ENCODE data around the gene AP1S3. TPM values are rescaled to one million over a fixed set of nuclear protein-coding genes. Genes with fewer than 3 reads are reported as not detected.
"Not testable (repeated sequence)": the region's sequence is repeated elsewhere in the genome, so short reads cannot be mapped to it uniquely, and the experiment has no call there.

Gene AP1S3
- total and polyA plus RNA-seq, 4 experiments from 2014 or later = 0.96 to 2.6 (median 1.2) TPM

- Mint-ChIP-seq H3K4me3 (no peak overlapping the region), H3K36me3 (no peaks in the 10 kb centered on the region), H3K9me3 (no peaks in the 10 kb centered on the region), H3K27me3 (no peaks in the 10 kb centered on the region), H3K4me1 (no peaks in the 10 kb centered on the region), H3K27ac (no peak overlapping the region)
- Histone ChIP-seq H3K27me3 (ENCODE audit: insufficient read depth, low read length) (no peaks in the 10 kb centered on the region), H3K36me3 (ENCODE audit: insufficient read depth, low read length) (no peaks in the 10 kb centered on the region), H3K27ac (ENCODE audit: low read depth, low read length) (no peak overlapping the region), H3K9me3 (ENCODE audit: control insufficient read depth in 1 of 2, low read length in 2 of 2) (no peaks in the 10 kb centered on the region), H3K4me3 (ENCODE audit: low read length in 2 of 2) (no peak overlapping the region), H3K4me1 (ENCODE audit: insufficient read depth, low read length) (no peaks in the 10 kb centered on the region)
- DNase-seq = no peak
- CTCF ChIA-PET (ENCODE audit: partially characterized antibody) = interaction anchor here (0.8 kb wide), 1 partner anchor 167 kb away, joined by 3 read pairs; no protein-coding TSS in a partner anchor
- intact Hi-C loops (cut with micrococcal nuclease) = no loop called here
- POLR2A ChIA-PET (ENCODE audit: partially characterized antibody) = no interaction called here
Measured at GRCh38 chr2:223819891-223820290, 17.5 kb downstream of the AP1S3 start.

DNA sequence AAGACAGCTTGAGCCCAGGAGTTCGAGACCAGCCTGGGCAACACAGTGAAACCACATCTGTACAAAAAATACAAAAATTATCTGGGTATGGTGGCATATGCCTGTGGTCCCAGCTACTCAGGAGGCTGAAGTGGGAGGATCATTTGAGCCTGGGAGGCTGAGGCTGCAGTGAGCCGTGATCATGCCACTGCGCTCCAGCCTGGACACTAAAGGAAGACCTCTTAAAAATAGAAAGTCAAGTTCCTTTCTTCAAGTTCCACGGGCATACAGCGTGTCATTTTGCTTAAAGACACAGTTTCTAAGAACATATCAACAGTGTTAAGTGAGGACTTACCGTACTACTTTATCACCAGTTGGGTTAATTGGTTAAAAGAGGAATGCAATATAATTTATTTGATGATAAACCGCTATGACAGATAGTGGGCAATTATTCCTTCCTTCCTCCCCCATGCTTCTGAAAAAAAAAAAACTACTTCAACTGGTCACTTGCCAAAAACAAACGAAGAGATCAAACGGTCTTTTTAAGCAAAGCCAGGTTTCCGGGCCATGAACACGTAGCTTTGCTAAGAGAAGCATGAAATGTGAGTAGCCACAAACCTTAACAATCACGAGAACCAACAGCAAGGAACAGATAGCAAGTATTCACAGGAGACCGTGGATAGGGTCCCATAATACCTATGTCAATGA lies 21.4 kb downstream of the AP1S3 start:
- no peaks in the 10 kb centered on the region for H3K4me1 ChIP-seq (ENCODE audit: insufficient read depth, low read length)
- no peak overlapping the region for H3K27ac ChIP-seq (ENCODE audit: low read depth, low read length)
- no peak for DNase-seq
- H3K36me3 ChIP-seq (ENCODE audit: insufficient read depth, low read length) = no peaks in the 10 kb centered on the region
- no peak overlapping the region for H3K4me3 ChIP-seq (ENCODE audit: low read length in 2 of 2)
- H3K27me3 ChIP-seq (ENCODE audit: insufficient read depth, low read length) = no peaks in the 10 kb centered on the region
- Mint-ChIP-seq H3K4me3 (no peak overlapping the region), H3K27me3 (no peaks in the 10 kb centered on the region), H3K27ac (no peak overlapping the region), H3K9me3 (no peaks in the 10 kb centered on the region), H3K36me3 (no peaks in the 10 kb centered on the region), H3K4me1 (no peaks in the 10 kb centered on the region)
- POLR2A ChIA-PET (ENCODE audit: partially characterized antibody) = no interaction called here
- intact Hi-C loops (cut with micrococcal nuclease) = no loop called here
- CTCF ChIA-PET (ENCODE audit: partially characterized antibody) = no interaction called here
- no peaks in the 10 kb centered on the region for H3K9me3 ChIP-seq (ENCODE audit: control insufficient read depth in 1 of 2, low read length in 2 of 2)

DNA sequence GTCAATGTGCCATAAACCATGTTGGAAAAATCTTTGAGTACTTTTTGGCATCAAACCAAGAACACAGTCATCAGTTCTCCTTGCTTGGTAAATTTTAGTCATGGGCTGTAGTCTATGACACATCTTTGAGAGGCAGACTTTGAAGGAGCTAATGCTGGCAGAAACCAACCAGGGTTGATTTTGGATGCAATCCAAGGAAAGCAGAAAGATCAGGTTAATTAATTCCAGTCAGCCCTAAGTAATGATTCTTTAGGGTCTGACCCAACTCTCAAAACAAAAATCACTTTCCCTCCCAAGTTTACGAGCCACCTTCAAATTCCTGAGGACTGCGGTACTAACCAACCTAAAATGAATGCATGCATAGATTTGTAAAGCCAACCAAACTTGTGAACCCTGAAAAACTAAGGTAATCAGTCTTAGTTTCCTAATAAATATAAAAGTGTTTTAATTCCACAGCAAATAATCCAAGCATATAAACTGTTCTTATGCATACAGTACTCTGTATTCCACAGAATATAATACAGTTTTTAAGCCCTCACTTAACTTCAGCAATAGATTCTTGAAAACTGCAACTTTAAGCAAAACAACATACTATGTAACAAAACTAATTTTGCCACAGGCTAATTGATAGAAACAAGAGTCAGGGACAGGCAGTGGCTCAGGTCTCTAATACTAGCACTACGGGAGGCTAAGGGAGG lies 22.0 kb downstream of the AP1S3 start:
- no peaks in the 10 kb centered on the region for H3K9me3 Mint-ChIP-seq
- POLR2A ChIA-PET (ENCODE audit: partially characterized antibody) = no interaction called here
- no peaks in the 10 kb centered on the region for H3K4me1 ChIP-seq (ENCODE audit: insufficient read depth, low read length)
- no peaks in the 10 kb centered on the region for H3K36me3 Mint-ChIP-seq
- H3K27me3 ChIP-seq (ENCODE audit: insufficient read depth, low read length) = no peaks in the 10 kb centered on the region
- DNase-seq = no peak
- H3K4me3 Mint-ChIP-seq = no peak overlapping the region
- no peaks in the 10 kb centered on the region for H3K4me1 Mint-ChIP-seq
- H3K36me3 ChIP-seq (ENCODE audit: insufficient read depth, low read length) = no peaks in the 10 kb centered on the region
- H3K27ac Mint-ChIP-seq = no peak overlapping the region
- CTCF ChIA-PET (ENCODE audit: partially characterized antibody) = no interaction called here
- intact Hi-C loops (cut with micrococcal nuclease) = no loop called here
- H3K27me3 Mint-ChIP-seq = no peaks in the 10 kb centered on the region
- H3K4me3 ChIP-seq (ENCODE audit: low read length in 2 of 2) = no peak overlapping the region
- H3K27ac ChIP-seq (ENCODE audit: low read depth, low read length) = no peak overlapping the region
- H3K9me3 ChIP-seq (ENCODE audit: control insufficient read depth in 1 of 2, low read length in 2 of 2) = no peaks in the 10 kb centered on the region

GRCh38 chr2:223814764-223815163 lies 22.6 kb downstream of the AP1S3 start:
- H3K36me3 ChIP-seq (ENCODE audit: insufficient read depth, low read length); H3K9me3 ChIP-seq (ENCODE audit: control insufficient read depth in 1 of 2, low read length in 2 of 2); CTCF ChIA-PET (ENCODE audit: partially characterized antibody); DNase-seq; H3K36me3 Mint-ChIP-seq; POLR2A ChIA-PET (ENCODE audit: partially characterized antibody); H3K4me3 Mint-ChIP-seq; H3K4me3 ChIP-seq (ENCODE audit: low read length in 2 of 2); H3K9me3 Mint-ChIP-seq; H3K27ac Mint-ChIP-seq; intact Hi-C loops (cut with micrococcal nuclease); H3K27me3 Mint-ChIP-seq; H3K4me1 ChIP-seq (ENCODE audit: insufficient read depth, low read length); H3K27ac ChIP-seq (ENCODE audit: low read depth, low read length); H3K27me3 ChIP-seq (ENCODE audit: insufficient read depth, low read length); H3K4me1 Mint-ChIP-seq: not testable (repeated sequence)

DNA sequence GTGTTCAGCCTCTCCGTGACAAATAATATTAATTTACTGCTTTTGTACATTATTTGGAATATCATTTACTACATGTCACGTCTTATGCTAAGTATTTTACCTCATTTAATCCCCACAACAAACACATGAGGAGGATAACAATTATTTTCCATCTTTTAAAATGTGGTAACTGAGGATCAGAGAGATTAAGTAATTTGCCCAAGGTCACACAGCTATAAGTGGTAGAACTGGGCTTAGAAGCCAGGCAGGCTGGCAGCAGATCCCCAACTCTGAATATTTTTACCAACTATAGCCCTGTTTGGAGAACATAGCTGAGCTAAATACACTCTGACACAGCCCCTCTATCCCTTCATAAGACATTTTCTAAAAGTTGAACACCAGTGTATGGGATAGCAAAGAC lies 24.1 kb downstream of the AP1S3 start:
- no peak overlapping the region for H3K27ac ChIP-seq (ENCODE audit: low read depth, low read length)
- ChIA-PET CTCF (ENCODE audit: partially characterized antibody) (no interaction called here), POLR2A (ENCODE audit: partially characterized antibody) (no interaction called here)
- Mint-ChIP-seq H3K27me3 (no peaks in the 10 kb centered on the region), H3K4me3 (no peak overlapping the region), H3K27ac (peak overlapping the region in 1 of 7 donors; percentile 7), H3K4me1 (no peaks in the 10 kb centered on the region), H3K36me3 (no peaks in the 10 kb centered on the region), H3K9me3 (no peaks in the 10 kb centered on the region)
- H3K9me3 ChIP-seq (ENCODE audit: control insufficient read depth in 1 of 2, low read length in 2 of 2) = no peaks in the 10 kb centered on the region
- H3K4me1 ChIP-seq (ENCODE audit: insufficient read depth, low read length) = no peaks in the 10 kb centered on the region
- no peaks in the 10 kb centered on the region for H3K27me3 ChIP-seq (ENCODE audit: insufficient read depth, low read length)
- H3K4me3 ChIP-seq (ENCODE audit: low read length in 2 of 2) = no peak overlapping the region
- no peak for DNase-seq
- intact Hi-C loops (cut with micrococcal nuclease) = no loop called here
- no peaks in the 10 kb centered on the region for H3K36me3 ChIP-seq (ENCODE audit: insufficient read depth, low read length)

DNA sequence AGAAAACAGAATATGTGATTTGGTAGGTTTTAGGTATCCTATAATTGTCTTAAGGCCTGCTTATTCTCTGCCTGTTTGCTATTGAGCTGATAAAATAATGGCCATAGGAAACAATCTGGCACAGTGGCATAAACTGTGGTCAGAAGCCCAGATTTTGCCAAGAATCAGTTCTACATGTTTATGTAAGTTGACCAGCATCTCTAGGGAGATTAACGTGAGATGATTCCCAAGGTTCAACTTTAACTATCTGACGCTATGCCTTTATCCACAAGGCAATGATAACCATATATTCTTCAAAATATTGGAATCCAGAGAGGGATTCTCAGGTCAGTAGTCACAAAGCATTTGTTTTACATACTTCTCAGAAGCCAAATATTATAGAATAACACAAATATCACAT lies 25.6 kb downstream of the AP1S3 start:
- Mint-ChIP-seq H3K4me1 (peaks cover 0 to 2% (median under 1%) of the 10 kb centered on the region in 4 donors), H3K4me3 (no peak overlapping the region), H3K36me3 (no peaks in the 10 kb centered on the region), H3K27ac (no peak overlapping the region), H3K27me3 (no peaks in the 10 kb centered on the region), H3K9me3 (no peaks in the 10 kb centered on the region)
- Histone ChIP-seq H3K4me3 (ENCODE audit: low read length in 2 of 2) (no peak overlapping the region), H3K9me3 (ENCODE audit: control insufficient read depth in 1 of 2, low read length in 2 of 2) (no peaks in the 10 kb centered on the region), H3K4me1 (ENCODE audit: insufficient read depth, low read length) (no peaks in the 10 kb centered on the region), H3K36me3 (ENCODE audit: insufficient read depth, low read length) (no peaks in the 10 kb centered on the region), H3K27ac (ENCODE audit: low read depth, low read length) (no peak overlapping the region), H3K27me3 (ENCODE audit: insufficient read depth, low read length) (no peaks in the 10 kb centered on the region)
- ChIA-PET CTCF (ENCODE audit: partially characterized antibody) (interaction anchor here (1.3 kb wide), 1 partner anchor 182 kb away, joined by 5 read pairs; no protein-coding TSS in a partner anchor), POLR2A (ENCODE audit: partially characterized antibody) (no interaction called here)
- DNase-seq = no peak
- intact Hi-C loops (cut with micrococcal nuclease) = no loop called here

DNA sequence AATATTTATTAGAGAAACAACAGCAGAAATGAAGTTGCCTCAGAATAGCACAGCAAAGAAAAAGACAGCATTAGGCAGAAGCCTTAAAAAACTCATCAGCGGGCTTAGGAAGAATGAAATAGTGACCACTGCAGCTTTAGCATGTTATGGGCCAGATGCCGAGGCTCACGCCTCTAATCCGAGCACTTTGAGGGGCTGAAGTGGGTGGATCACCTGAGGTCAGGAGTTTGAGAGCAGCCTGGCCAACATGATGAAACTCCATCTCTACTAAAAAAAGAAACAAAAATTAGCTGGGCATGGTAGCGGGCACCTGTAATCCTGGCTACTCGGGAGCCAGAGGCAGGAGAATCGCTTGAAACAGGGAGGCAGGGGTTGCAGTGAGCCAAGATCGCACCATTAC lies 32.4 kb downstream of the AP1S3 start:
- Histone ChIP-seq H3K36me3 (ENCODE audit: insufficient read depth, low read length) (no peaks in the 10 kb centered on the region), H3K4me1 (ENCODE audit: insufficient read depth, low read length) (no peaks in the 10 kb centered on the region), H3K9me3 (ENCODE audit: control insufficient read depth in 1 of 2, low read length in 2 of 2) (no peaks in the 10 kb centered on the region), H3K4me3 (ENCODE audit: low read length in 2 of 2) (no peak overlapping the region), H3K27me3 (ENCODE audit: insufficient read depth, low read length) (no peaks in the 10 kb centered on the region), H3K27ac (ENCODE audit: low read depth, low read length) (no peak overlapping the region)
- no peaks in the 10 kb centered on the region for H3K27me3 Mint-ChIP-seq
- peaks cover 4 to 9% (median 6%) of the 10 kb centered on the region in 4 donors for H3K4me1 Mint-ChIP-seq
- no peak for DNase-seq
- H3K36me3 Mint-ChIP-seq = no peaks in the 10 kb centered on the region
- no peaks in the 10 kb centered on the region for H3K9me3 Mint-ChIP-seq
- H3K4me3 Mint-ChIP-seq = no peak overlapping the region
- ChIA-PET POLR2A (ENCODE audit: partially characterized antibody) (no interaction called here), CTCF (ENCODE audit: partially characterized antibody) (no interaction called here)
- H3K27ac Mint-ChIP-seq = no peak overlapping the region
- intact Hi-C loops (cut with micrococcal nuclease) = no loop called here

All from CD4-positive, alpha-beta memory T cell (primary cell).